HCT116 (cell line): ENCODE results near the gene ZNF468. TPM values are rescaled to one million over a fixed set of nuclear protein-coding genes. Genes with fewer than 3 reads are reported as not detected.

Experiments used
- ATAC-seq: fragments of 200-7000 bp; cut with Tn5 transposase; 2 replicates; pipeline ENCODE4 v1.9.1; 2020; ENCODE audit warnings: mild to moderate bottlenecking, moderate library complexity
- BruUV-seq: library from RNA; stranded (reverse); fragments of 400-500 nt; replicated peaks from 2 replicates; lab custom pipeline; 2021; lab: Mats Ljungman, UMichigan
- CTCF ChIA-PET: fragments of 300-600 bp; sonication (Branson Sonifier 250); formaldehyde crosslinking; loops from one replicate; lab custom pipeline; 2021; ENCODE audit warnings: antibody characterized with exemption; lab: Charles Lee
- POLR2A ChIA-PET: fragments of 300-600, 350-600 bp; sonication (Branson Sonifier 250); formaldehyde crosslinking; loops from one replicate; lab custom pipeline; 2021; ENCODE audit warnings: antibody characterized with exemption; lab: Charles Lee
- RAD21 ChIA-PET, 2 experiments: fragments of 300-600 bp; sonication (Branson Sonifier 250); formaldehyde crosslinking; loops; one replicate each; lab custom pipeline; 2023; ENCODE audit warnings: low total read pairs in 2 of 2; ENCODE audit not compliant: uncharacterized antibody in 2 of 2, unreplicated experiment in 2 of 2, low non-redundant PET in 1 of 2; lab: Charles Lee
- DNase-seq: peaks from one replicate; pipeline ENCODE4 v3.0.0-alpha.2; 2010; ENCODE audit warnings: low read depth, low spot score
- H2AFZ ChIP-seq: fragments of 200-600 bp; shearing (Covaris generic), sonication (generic); 2 replicates; pipeline ENCODE4 v1.6.1; 2017; ENCODE audit warnings: low read depth, mixed run types, mixed read lengths, antibody characterized with exemption, low read length; ENCODE audit not compliant: poor library complexity, severe bottlenecking
- H3K27ac ChIP-seq: 2 replicates; pipeline ENCODE4 v1.5.1; 2012; ENCODE audit warnings: low read depth, low read length
- H3K27me3 ChIP-seq: fragments of 200-600 bp; sonication (generic); 2 replicates; pipeline ENCODE4 v1.6.1; 2016; ENCODE audit warnings: mixed run types, low read length, mixed read lengths; ENCODE audit not compliant: insufficient read depth
- H3K36me3 ChIP-seq, 2 experiments: fragments of 200-500 bp in 1 of 2; fragments of 200-600 bp in 1 of 2; sonication (Bioruptor generic) in 1 of 2; sonication (generic) in 1 of 2; 2 replicates each; pipeline versions ENCODE4 v1.5.1 to v1.6.1; 2014 to 2016; ENCODE audit warnings: low read length in 2 of 2, inconsistent platforms in 1 of 2, mixed read lengths in 1 of 2, mixed run types in 1 of 2; ENCODE audit not compliant: insufficient read depth in 2 of 2, control insufficient read depth in 1 of 2
- H3K4me1 ChIP-seq, 2 experiments: fragments of 200-600 bp in 1 of 2; sonication (generic) in 1 of 2; 2 replicates each; pipeline versions ENCODE4 v1.5.1 to v1.6.1; 2012 to 2017; ENCODE audit warnings: low read length in 2 of 2, inconsistent platforms in 1 of 2, mild to moderate bottlenecking in 1 of 2, mixed read lengths in 1 of 2, mixed run types in 1 of 2, moderate library complexity in 1 of 2; ENCODE audit not compliant: insufficient read depth in 2 of 2, control insufficient read depth in 1 of 2
- H3K4me2 ChIP-seq: fragments of 200-600 bp; sonication (generic); 2 replicates; pipeline ENCODE4 v1.6.1; 2017; ENCODE audit warnings: mixed run types, low read length, mixed read lengths
- H3K4me3 ChIP-seq, 2 experiments: fragments of 200-600 bp in 1 of 2; sonication (generic) in 1 of 2; replicated peaks in 1 of 2; 2 replicates each; pipeline ENCODE4 v1.5.1; 2011 to 2016; ENCODE audit warnings: low read length in 2 of 2, control low read depth in 1 of 2, low read depth in 1 of 2, mild to moderate bottlenecking in 1 of 2, mixed read lengths in 1 of 2, mixed run types in 1 of 2
- H3K79me2 ChIP-seq: fragments of 200-600 bp; sonication (generic); 2 replicates; pipeline ENCODE4 v1.6.1; 2017; ENCODE audit warnings: mild to moderate bottlenecking, mixed run types, low read length, moderate library complexity, mixed read lengths; ENCODE audit not compliant: insufficient read depth
- H3K9ac ChIP-seq: fragments of 200-600 bp; sonication (generic); 2 replicates; pipeline ENCODE4 v1.6.1; 2016; ENCODE audit warnings: low read length, mixed read lengths
- H3K9me2 ChIP-seq: fragments of 200-600 bp; sonication (generic), shearing (Covaris generic); 2 replicates; pipeline ENCODE4 v1.6.1; 2017; ENCODE audit warnings: mixed run types, mild to moderate bottlenecking, moderate library complexity; ENCODE audit not compliant: insufficient read depth
- H3K9me3 ChIP-seq, 2 experiments: fragments of 200-500 bp in 1 of 2; fragments of 200-600 bp in 1 of 2; sonication (Bioruptor generic) in 1 of 2; sonication (generic) in 1 of 2; 2 replicates each; pipeline ENCODE4 v1.6.1; 2014 to 2017; ENCODE audit warnings: low read length in 2 of 2, mixed read lengths in 2 of 2, inconsistent platforms in 1 of 2, low read depth in 1 of 2, mild to moderate bottlenecking in 1 of 2, mixed run types in 1 of 2, moderate library complexity in 1 of 2; ENCODE audit not compliant: control insufficient read depth in 1 of 2, insufficient read depth in 1 of 2
- H4K20me1 ChIP-seq: fragments of 200-600 bp; sonication (generic), shearing (Covaris generic); 2 replicates; pipeline ENCODE4 v1.6.1; 2017; ENCODE audit warnings: mixed run types, mild to moderate bottlenecking, moderate library complexity; ENCODE audit not compliant: insufficient read depth
- CBX3 ChIP-seq: IDR thresholded peaks from 2 replicates; pipeline ENCODE4 v1.6.1; 2012; ENCODE audit warnings: low read depth
- EGR1 ChIP-seq: IDR thresholded peaks from 2 replicates; pipeline ENCODE4 v1.6.1; 2012; ENCODE audit warnings: low read depth
- FOSL1 ChIP-seq: IDR thresholded peaks from 2 replicates; pipeline ENCODE4 v1.6.1; 2012; ENCODE audit warnings: low read depth
- JUND ChIP-seq: IDR thresholded peaks from 2 replicates; pipeline ENCODE4 v1.6.1; 2012
- POLR2A ChIP-seq: IDR thresholded peaks from 2 replicates; pipeline ENCODE4 v1.7.0; 2011; ENCODE audit warnings: borderline replicate concordance; ENCODE audit not compliant: insufficient read depth, insufficient read length; ENCODE audit errors: extremely low read depth
- POLR2AphosphoS5 ChIP-seq: IDR thresholded peaks from 2 replicates; pipeline ENCODE4 v1.6.1; 2011; ENCODE audit warnings: mild to moderate bottlenecking, low read depth, low read length, moderate library complexity
- SIN3A ChIP-seq: IDR thresholded peaks from 2 replicates; pipeline ENCODE4 v1.6.1; 2012; ENCODE audit warnings: low read depth
- SP1 ChIP-seq: IDR thresholded peaks from 2 replicates; pipeline ENCODE4 v1.6.1; 2012; ENCODE audit warnings: low read depth
- SRF ChIP-seq: IDR thresholded peaks from 2 replicates; pipeline ENCODE4 v1.6.1; 2012; ENCODE audit warnings: low read depth
- TCF7L2 ChIP-seq: IDR thresholded peaks from 2 replicates; pipeline ENCODE4 v1.7.0; 2011; ENCODE audit warnings: borderline replicate concordance, inconsistent platforms; ENCODE audit not compliant: insufficient read depth, insufficient read length; ENCODE audit errors: extremely low read depth
- YY1 ChIP-seq: IDR thresholded peaks from 2 replicates; pipeline ENCODE4 v1.6.1; 2011; ENCODE audit warnings: low read length, low read depth, moderate library complexity, mild to moderate bottlenecking; ENCODE audit not compliant: insufficient replicate concordance; ENCODE audit errors: extremely low read depth
- ZFX ChIP-seq: fragments of 450-650 bp; IDR thresholded peaks from 2 replicates; pipeline ENCODE4 v1.6.1; 2017
- ZNF274 ChIP-seq: fragments of 200-500 bp; sonication (Bioruptor generic); IDR thresholded peaks from 2 replicates; pipeline ENCODE4 v1.6.1; 2014; ENCODE audit warnings: mild to moderate bottlenecking, low read depth, low read length, inconsistent platforms
- intact Hi-C: fragments of 100-400 bp; cut with micrococcal nuclease; formaldehyde crosslinking; loops from 2 replicates; pipeline ENCODE4 v1.10.0; 2022
- total RNA-seq: library from RNA; stranded (reverse); gene quantifications from one replicate; pipeline ENCODE4 v1.2.1, GENCODE V29; 2021; ENCODE audit not compliant: unreplicated experiment
- TF ChIP-seq, protein P1 (sequence below): IDR thresholded peaks from 2 replicates; pipeline ENCODE4 v1.6.1; 2012; ENCODE audit warnings: low read depth
- TF ChIP-seq, protein P2 (sequence below), 3 experiments: fragments of 200-600 bp in 1 of 3; sonication (generic) in 1 of 3; IDR thresholded peaks in 2 of 3; conservative IDR thresholded peaks in 1 of 3; 2 replicates each; pipeline ENCODE4 v1.5.1; 2012 to 2017; ENCODE audit warnings: low read depth in 2 of 3, low read length in 2 of 3, antibody characterized with exemption in 1 of 3, borderline replicate concordance in 1 of 3, control low read depth in 1 of 3, mild to moderate bottlenecking in 1 of 3, mixed read lengths in 1 of 3, mixed run types in 1 of 3, moderate library complexity in 1 of 3; ENCODE audit not compliant: insufficient read depth in 1 of 3
- TF ChIP-seq, protein P3 (sequence below): IDR thresholded peaks from 2 replicates; pipeline ENCODE4 v1.6.1; 2012

Gene ZNF468
- total RNA-seq, 1 experiment from 2014 or later = 12.3 TPM

DNA sequence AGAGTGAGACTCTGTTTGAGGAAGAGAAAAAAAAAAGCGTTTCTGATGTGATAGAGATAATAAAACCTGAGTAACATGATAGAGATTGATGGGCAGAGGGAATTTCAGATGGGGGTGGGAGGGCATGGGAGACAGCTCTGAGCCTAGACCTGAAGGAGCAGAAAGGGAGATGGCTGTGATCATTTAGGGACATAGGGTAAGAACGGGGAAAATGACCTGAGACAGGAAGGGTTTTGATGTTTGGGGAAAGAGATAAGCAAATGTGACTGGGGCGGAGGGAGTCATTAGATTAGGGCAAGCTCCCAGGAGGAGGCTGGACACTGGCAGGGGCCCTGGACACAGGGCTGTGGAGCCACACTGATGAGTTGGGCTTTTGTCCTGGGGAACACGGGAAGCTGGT, 33.9 kb upstream of the ZNF468 start:
- DNase-seq (no peak), ATAC-seq (no peak)
- POLR2A ChIA-PET = no interaction called here
- BruUV-seq = no TSS peak
- Histone ChIP-seq H4K20me1 (no peaks in the 10 kb centered on the region), H3K4me1 (peaks cover 0 to under 1% of the 10 kb centered on the region in 2 experiments; a peak in 1 of 4 replicates), H3K36me3 (peaks cover 18 to 19% of the 10 kb centered on the region in 2 experiments; a peak in 3 of 4 replicates), H3K9me2 (no peaks in the 10 kb centered on the region), H3K27me3 (no peaks in the 10 kb centered on the region), H3K9ac (no peak overlapping the region), H3K9me3 (no peaks in the 10 kb centered on the region; a peak in 2 of 4 replicates), H3K79me2 (peaks cover 32% of the 10 kb centered on the region), H3K27ac (no peak overlapping the region), H3K4me2 (no peak overlapping the region), H3K4me3 (no peak overlapping the region), H2AFZ (no peak overlapping the region)
- RAD21 ChIA-PET = no interaction called here
- CTCF ChIA-PET = no interaction called here
- TF ChIP-seq ZFX = no peak
- TF ChIP-seq SRF = no peak
- intact Hi-C loops = no loop called here

DNA sequence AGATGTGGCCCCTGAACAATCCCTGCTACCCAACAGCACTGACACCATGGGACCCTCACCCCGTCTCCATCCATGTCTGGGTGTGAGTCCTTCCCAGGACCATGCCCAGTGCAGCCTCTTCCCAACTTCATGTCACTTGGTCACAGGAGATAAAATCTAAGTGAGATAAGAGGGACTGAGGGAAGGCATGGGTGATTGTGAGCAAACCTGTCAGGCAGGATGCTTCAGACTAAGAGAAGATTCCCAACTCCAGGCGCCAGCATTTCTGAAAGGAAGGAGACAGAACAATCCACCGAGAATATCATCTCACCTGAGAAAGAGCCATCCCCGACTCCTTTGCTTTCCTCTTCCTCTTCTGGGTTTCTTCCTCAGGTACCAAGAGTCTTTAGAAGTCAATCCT, 32.5 kb upstream of the ZNF468 start:
- Histone ChIP-seq H3K4me2 (no peak overlapping the region), H3K4me3 (no peak overlapping the region), H3K36me3 (peaks cover 20 to 24% of the 10 kb centered on the region in 2 experiments; a peak in 3 of 4 replicates), H3K9me3 (no peaks in the 10 kb centered on the region; a peak in 2 of 4 replicates), H4K20me1 (no peaks in the 10 kb centered on the region), H3K9ac (no peak overlapping the region), H3K4me1 (no peaks in the 10 kb centered on the region), H2AFZ (no peak overlapping the region), H3K27me3 (no peaks in the 10 kb centered on the region), H3K27ac (no peak overlapping the region), H3K79me2 (peaks cover 20% of the 10 kb centered on the region), H3K9me2 (no peaks in the 10 kb centered on the region)
- ChIA-PET CTCF (no interaction called here), POLR2A (no interaction called here), RAD21 (no interaction called here)
- ATAC-seq (no peak), DNase-seq (no peak)
- intact Hi-C loops = no loop called here
- no TSS peak for BruUV-seq
- TF ChIP-seq POLR2A (no peak), JUND (no peak), TCF7L2 (no peak), SIN3A (no peak), SP1 (no peak), SRF (no peak), YY1 (no peak), CBX3 (no peak), POLR2AphosphoS5 (no peak), FOSL1 (no peak), ZNF274 (no peak), EGR1 (no peak)
- TF ChIP-seq, protein P1, sequence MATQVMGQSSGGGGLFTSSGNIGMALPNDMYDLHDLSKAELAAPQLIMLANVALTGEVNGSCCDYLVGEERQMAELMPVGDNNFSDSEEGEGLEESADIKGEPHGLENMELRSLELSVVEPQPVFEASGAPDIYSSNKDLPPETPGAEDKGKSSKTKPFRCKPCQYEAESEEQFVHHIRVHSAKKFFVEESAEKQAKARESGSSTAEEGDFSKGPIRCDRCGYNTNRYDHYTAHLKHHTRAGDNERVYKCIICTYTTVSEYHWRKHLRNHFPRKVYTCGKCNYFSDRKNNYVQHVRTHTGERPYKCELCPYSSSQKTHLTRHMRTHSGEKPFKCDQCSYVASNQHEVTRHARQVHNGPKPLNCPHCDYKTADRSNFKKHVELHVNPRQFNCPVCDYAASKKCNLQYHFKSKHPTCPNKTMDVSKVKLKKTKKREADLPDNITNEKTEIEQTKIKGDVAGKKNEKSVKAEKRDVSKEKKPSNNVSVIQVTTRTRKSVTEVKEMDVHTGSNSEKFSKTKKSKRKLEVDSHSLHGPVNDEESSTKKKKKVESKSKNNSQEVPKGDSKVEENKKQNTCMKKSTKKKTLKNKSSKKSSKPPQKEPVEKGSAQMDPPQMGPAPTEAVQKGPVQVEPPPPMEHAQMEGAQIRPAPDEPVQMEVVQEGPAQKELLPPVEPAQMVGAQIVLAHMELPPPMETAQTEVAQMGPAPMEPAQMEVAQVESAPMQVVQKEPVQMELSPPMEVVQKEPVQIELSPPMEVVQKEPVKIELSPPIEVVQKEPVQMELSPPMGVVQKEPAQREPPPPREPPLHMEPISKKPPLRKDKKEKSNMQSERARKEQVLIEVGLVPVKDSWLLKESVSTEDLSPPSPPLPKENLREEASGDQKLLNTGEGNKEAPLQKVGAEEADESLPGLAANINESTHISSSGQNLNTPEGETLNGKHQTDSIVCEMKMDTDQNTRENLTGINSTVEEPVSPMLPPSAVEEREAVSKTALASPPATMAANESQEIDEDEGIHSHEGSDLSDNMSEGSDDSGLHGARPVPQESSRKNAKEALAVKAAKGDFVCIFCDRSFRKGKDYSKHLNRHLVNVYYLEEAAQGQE = no peak
- TF ChIP-seq, protein P2, sequence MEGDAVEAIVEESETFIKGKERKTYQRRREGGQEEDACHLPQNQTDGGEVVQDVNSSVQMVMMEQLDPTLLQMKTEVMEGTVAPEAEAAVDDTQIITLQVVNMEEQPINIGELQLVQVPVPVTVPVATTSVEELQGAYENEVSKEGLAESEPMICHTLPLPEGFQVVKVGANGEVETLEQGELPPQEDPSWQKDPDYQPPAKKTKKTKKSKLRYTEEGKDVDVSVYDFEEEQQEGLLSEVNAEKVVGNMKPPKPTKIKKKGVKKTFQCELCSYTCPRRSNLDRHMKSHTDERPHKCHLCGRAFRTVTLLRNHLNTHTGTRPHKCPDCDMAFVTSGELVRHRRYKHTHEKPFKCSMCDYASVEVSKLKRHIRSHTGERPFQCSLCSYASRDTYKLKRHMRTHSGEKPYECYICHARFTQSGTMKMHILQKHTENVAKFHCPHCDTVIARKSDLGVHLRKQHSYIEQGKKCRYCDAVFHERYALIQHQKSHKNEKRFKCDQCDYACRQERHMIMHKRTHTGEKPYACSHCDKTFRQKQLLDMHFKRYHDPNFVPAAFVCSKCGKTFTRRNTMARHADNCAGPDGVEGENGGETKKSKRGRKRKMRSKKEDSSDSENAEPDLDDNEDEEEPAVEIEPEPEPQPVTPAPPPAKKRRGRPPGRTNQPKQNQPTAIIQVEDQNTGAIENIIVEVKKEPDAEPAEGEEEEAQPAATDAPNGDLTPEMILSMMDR (IDR thresholded peaks at IDR 0.05 in 2 of 3, conservative IDR thresholded peaks at IDR 0.05 in 1 of 3; ENCODE audit: borderline replicate concordance in 1 of 3, insufficient read depth in 1 of 3, low read depth in 2 of 3, low read length in 2 of 3) = no peak
- TF ChIP-seq, protein P3, sequence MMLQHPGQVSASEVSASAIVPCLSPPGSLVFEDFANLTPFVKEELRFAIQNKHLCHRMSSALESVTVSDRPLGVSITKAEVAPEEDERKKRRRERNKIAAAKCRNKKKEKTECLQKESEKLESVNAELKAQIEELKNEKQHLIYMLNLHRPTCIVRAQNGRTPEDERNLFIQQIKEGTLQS = no peak
